Renal cortex interstitium (tissue), 3 donors: Measurements from ENCODE around the gene FADS2. TPM values are rescaled to one million over a fixed set of nuclear protein-coding genes. Genes with fewer than 3 reads are reported as not detected.

ENCODE experiments used
- polyA plus RNA-seq, 3 donors: library from polyadenylated mRNA; unstranded; fragments of 120-200 nt; gene quantifications; one replicate each; pipeline ENCODE4 v1.2.1, GENCODE V29; 2013; ENCODE audit not compliant: insufficient read length in 3 of 3

FADS2 gene
- polyA plus RNA-seq, 3 donors: 95.4 to 118 (median 113) TPM

Other genes starting within 250 kb of the FADS2 start
- gene SYT7, start 247.2 kb upstream of the FADS2 start, polyA plus RNA-seq: 10 to 100 TPM in 1 of 3 donors, 1 to 10 TPM in 2; 4.2 to 10.3 (median 4.8) TPM
- gene DAGLA, start 147.9 kb upstream of the FADS2 start, polyA plus RNA-seq: 1 to 10 TPM; 3.2 to 4.6 (median 4.4) TPM
- gene MYRF, start 75.7 kb upstream of the FADS2 start, polyA plus RNA-seq: 10 to 100 TPM; 21.7 to 27.8 (median 23.4) TPM
- 100 to 1,000 TPM; 152 to 191 (median 165) TPM for gene TMEM258, start 35.7 kb upstream of the FADS2 start, polyA plus RNA-seq
- 10 to 100 TPM; 30.6 to 49.0 (median 45.8) TPM for gene FEN1, start 35.4 kb upstream of the FADS2 start, polyA plus RNA-seq
- 10 to 100 TPM; 52.2 to 54.9 (median 54.7) TPM for gene FADS1, start 11.3 kb upstream of the FADS2 start, polyA plus RNA-seq
- 10 to 100 TPM; 13.0 to 22.9 (median 18.4) TPM for gene FADS3, start 63.2 kb downstream of the FADS2 start, polyA plus RNA-seq
- 10 to 100 TPM; 18.0 to 24.4 (median 22.6) TPM for gene RAB3IL1, start 89.3 kb downstream of the FADS2 start, polyA plus RNA-seq
- gene BEST1, start 122.1 kb downstream of the FADS2 start, polyA plus RNA-seq: 1 to 10 TPM; 3.5 to 5.1 (median 4.6) TPM
- gene FTH1, start 139.3 kb downstream of the FADS2 start, polyA plus RNA-seq: 1,000 to 10,000 TPM; 2,175 to 2,380 (median 2,187) TPM